HepG2 (cell line): ENCODE results near the gene INHA. TPM values are rescaled to one million over a fixed set of nuclear protein-coding genes. Genes with fewer than 3 reads are reported as not detected.
A peak's percentile ranks its signal among the peaks of the same experiment; 100 is the strongest.

Experiments used
- HES4 ChIP-seq: sonication (generic); formaldehyde crosslinking; IDR thresholded peaks from 2 replicates; pipeline ENCODE4 v1.9.0; 2021; ENCODE audit warnings: mild to moderate bottlenecking, missing genetic modification reagents, borderline replicate concordance
- TBX2 ChIP-seq: sonication (generic); formaldehyde crosslinking; IDR thresholded peaks from 2 replicates; pipeline ENCODE4 v1.5.0; 2020; ENCODE audit warnings: missing genetic modification reagents, mild to moderate bottlenecking, borderline replicate concordance
- ZFP36L1 ChIP-seq: sonication (generic); formaldehyde crosslinking; IDR thresholded peaks from 2 replicates; pipeline ENCODE4 v1.8.0; 2022; ENCODE audit warnings: mild to moderate bottlenecking, missing genetic modification reagents, moderate library complexity
- ZMYM4 ChIP-seq: sonication (generic); formaldehyde crosslinking; IDR thresholded peaks from 2 replicates; pipeline ENCODE4 v1.8.1; 2023; ENCODE audit warnings: mild to moderate bottlenecking, missing genetic modification reagents
- ZNF883 ChIP-seq: sonication (generic); formaldehyde crosslinking; IDR thresholded peaks from 2 replicates; pipeline ENCODE4 v1.5.1; 2020; ENCODE audit warnings: mild to moderate bottlenecking, missing genetic modification reagents; ENCODE audit errors: not compliant biosample characterization
- polyA plus RNA-seq, 8 experiments: library from polyadenylated mRNA; depleted of rRNA in 3 of 8; stranded (reverse) in 7 of 8; unstranded in 1 of 8; fragments of >200 nt; fragmentation: Illumina TruSeq in 4 of 8; extraction: Trizol in 4 of 8; gene quantifications; 2 replicates each; pipeline versions ENCODE4 v1.2.1 to v1.2.3, GENCODE V29; 2011 to 2016; ENCODE audit warnings: low read depth in 4 of 8, missing spikeins in 1 of 8, mixed read lengths in 1 of 8; ENCODE audit not compliant: insufficient read depth in 1 of 8
- total RNA-seq, 5 experiments: library from RNA; depleted of rRNA; stranded (reverse); fragments of >200 nt; fragmentation: Illumina TruSeq; extraction: Trizol; gene quantifications; 2 replicates each; pipeline ENCODE4 v1.2.3, GENCODE V29; 2016; ENCODE audit warnings: low read depth in 1 of 5
- TF ChIP-seq, protein P1 (sequence below): sonication (generic); formaldehyde crosslinking; IDR thresholded peaks from 2 replicates; pipeline ENCODE4 v1.5.0; 2020; ENCODE audit warnings: mild to moderate bottlenecking, missing genetic modification reagents, borderline replicate concordance
- TF ChIP-seq, protein P2 (sequence below): sonication (generic); formaldehyde crosslinking; IDR thresholded peaks from 2 replicates; pipeline ENCODE4 v1.4.0; 2020; ENCODE audit warnings: missing genetic modification reagents

INHA gene
- total and polyA plus RNA-seq, 2 of the 13 experiments (the other 11 are each of a cell fraction or from before 2014, with no cell fraction given), result 4.1 to 15.2 TPM

DNA sequence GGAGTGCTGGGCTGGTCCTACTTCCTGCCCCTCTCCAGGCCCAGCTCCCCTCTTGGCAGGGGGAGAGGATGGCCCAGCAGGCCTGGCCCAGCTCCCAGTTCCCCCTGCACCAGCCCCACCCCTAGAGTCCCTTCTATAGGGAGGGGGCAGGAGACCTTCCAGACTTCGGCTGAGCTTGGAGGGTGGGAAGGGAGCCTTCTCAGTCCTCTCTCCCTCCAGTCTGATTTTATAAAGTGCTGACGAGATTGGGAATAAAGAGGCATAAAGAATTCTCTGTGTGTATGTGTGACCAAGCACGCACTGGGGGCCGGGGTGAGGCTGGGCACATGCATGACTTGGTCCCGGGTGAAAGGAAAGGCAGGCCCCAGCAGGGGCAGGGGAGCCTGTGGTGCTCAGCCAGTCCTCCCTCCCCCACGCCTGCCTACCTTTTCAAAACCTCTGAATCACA, 33.6 kb upstream of the INHA start (continued):
- TF ChIP-seq, protein P1, sequence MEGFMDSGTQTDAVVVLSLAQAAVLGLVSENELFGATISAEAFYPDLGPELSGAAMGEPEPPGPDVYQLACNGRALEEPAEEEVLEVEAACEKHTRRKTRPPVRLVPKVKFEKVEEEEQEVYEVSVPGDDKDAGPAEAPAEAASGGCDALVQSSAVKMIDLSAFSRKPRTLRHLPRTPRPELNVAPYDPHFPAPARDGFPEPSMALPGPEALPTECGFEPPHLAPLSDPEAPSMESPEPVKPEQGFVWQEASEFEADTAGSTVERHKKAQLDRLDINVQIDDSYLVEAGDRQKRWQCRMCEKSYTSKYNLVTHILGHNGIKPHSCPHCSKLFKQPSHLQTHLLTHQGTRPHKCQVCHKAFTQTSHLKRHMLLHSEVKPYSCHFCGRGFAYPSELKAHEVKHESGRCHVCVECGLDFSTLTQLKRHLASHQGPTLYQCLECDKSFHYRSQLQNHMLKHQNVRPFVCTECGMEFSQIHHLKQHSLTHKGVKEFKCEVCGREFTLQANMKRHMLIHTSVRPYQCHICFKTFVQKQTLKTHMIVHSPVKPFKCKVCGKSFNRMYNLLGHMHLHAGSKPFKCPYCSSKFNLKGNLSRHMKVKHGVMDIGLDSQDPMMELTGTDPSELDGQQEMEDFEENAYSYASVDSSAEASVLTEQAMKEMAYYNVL (CRISPR knock-in tag), result 0 out of 2 replicates have a peak, but pooled peaks have one; percentile 38
- TF ChIP-seq ZFP36L1 (CRISPR knock-in tag), result 0 out of 2 replicates have a peak, but pooled peaks have one; percentile 49
- no peak for TF ChIP-seq TBX2 (CRISPR knock-in tag)
- TF ChIP-seq ZNF883 (CRISPR knock-in tag), result no peak
- no peak for TF ChIP-seq ZMYM4 (CRISPR knock-in tag)
- no peak for TF ChIP-seq HES4
- TF ChIP-seq, protein P2, sequence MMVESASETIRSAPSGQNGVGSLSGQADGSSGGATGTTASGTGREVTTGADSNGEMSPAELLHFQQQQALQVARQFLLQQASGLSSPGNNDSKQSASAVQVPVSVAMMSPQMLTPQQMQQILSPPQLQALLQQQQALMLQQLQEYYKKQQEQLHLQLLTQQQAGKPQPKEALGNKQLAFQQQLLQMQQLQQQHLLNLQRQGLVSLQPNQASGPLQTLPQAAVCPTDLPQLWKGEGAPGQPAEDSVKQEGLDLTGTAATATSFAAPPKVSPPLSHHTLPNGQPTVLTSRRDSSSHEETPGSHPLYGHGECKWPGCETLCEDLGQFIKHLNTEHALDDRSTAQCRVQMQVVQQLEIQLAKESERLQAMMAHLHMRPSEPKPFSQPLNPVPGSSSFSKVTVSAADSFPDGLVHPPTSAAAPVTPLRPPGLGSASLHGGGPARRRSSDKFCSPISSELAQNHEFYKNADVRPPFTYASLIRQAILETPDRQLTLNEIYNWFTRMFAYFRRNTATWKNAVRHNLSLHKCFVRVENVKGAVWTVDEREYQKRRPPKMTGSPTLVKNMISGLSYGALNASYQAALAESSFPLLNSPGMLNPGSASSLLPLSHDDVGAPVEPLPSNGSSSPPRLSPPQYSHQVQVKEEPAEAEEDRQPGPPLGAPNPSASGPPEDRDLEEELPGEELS (CRISPR knock-in tag), result 0 out of 2 replicates have a peak, but pooled peaks have one; percentile 2
